ENCODE measurements around the gene SCN5A.

DNA sequence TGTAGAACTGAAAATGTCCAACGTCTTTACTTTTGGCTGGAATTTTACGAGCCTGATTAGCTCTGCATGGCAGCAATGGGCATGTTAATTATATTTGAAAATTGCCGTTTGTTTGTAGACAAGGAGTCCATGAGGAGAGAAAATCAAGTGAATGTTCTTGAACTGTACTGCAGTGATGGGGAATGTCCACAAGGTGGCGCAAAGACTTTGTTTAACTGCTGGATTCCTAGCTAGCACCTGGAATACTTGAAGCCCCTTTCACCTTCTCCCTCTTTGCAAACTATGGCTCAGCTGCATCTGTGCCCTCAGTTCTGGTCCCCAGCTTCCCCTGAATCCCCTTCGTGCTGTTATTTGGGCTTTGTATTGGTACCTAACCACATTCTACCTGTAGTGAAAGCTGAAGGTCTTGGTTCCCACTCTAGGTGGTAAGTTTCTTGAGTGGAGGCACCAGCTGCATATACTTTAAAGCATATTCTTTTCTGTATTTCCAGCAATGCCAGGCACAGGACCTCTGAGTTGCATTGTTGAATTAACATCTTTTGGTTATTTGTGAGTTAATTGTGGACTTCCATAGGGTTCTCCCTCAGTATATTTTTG lies 128.0 kb downstream of the SCN5A start:
- TF ChIP-seq, protein P1, sequence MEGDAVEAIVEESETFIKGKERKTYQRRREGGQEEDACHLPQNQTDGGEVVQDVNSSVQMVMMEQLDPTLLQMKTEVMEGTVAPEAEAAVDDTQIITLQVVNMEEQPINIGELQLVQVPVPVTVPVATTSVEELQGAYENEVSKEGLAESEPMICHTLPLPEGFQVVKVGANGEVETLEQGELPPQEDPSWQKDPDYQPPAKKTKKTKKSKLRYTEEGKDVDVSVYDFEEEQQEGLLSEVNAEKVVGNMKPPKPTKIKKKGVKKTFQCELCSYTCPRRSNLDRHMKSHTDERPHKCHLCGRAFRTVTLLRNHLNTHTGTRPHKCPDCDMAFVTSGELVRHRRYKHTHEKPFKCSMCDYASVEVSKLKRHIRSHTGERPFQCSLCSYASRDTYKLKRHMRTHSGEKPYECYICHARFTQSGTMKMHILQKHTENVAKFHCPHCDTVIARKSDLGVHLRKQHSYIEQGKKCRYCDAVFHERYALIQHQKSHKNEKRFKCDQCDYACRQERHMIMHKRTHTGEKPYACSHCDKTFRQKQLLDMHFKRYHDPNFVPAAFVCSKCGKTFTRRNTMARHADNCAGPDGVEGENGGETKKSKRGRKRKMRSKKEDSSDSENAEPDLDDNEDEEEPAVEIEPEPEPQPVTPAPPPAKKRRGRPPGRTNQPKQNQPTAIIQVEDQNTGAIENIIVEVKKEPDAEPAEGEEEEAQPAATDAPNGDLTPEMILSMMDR (IDR thresholded peaks at IDR 0.05), result peak; percentile 95
- no peak for TF ChIP-seq EZH2 (IDR thresholded peaks at IDR 0.05; ENCODE audit: borderline replicate concordance, insufficient read depth, low read depth, low read length, poor library complexity, severe bottlenecking)
